AG04449 (cell line): ENCODE data around the gene NTRK2.

Experiments
- CTCF ChIA-PET: fragments of 350-600 bp; formaldehyde crosslinking; extraction: SDS; loops from one replicate; lab custom pipeline; 2021; ENCODE audit warnings: antibody characterized with exemption; lab: Yijun Ruan, JAX
- POLR2A ChIA-PET: fragments of 400-600, 350-600 bp; formaldehyde crosslinking; extraction: SDS; loops from one replicate; lab custom pipeline; 2020; ENCODE audit warnings: antibody characterized with exemption, inconsistent platforms; lab: Yijun Ruan, JAX
- DNase-seq: peaks from one replicate; pipeline ENCODE4 v3.0.0-alpha.2; 2010; ENCODE audit warnings: low read depth, low spot score
- H3K4me3 ChIP-seq: 2 replicates; pipeline ENCODE4 v1.5.1; 2011; ENCODE audit warnings: low read depth, mild to moderate bottlenecking, control low read depth, low read length
- CTCF ChIP-seq: IDR thresholded peaks from one replicate; pipeline ENCODE4 v1.5.1; 2011; ENCODE audit warnings: mild to moderate bottlenecking, moderate library complexity, low read length, control low read depth, inconsistent platforms; ENCODE audit not compliant: insufficient read depth; ENCODE audit errors: missing control alignments

The NTRK2 gene

GRCh38 chr9:84711398-84711777 lies 41.9 kb downstream of the NTRK2 start:
- no peak for TF ChIP-seq CTCF
- ChIA-PET CTCF (interaction anchor here (0.9 kb wide), 1 partner anchor 14 kb away, joined by 4 read pairs; no protein-coding TSS in a partner anchor), POLR2A (no interaction called here)
- no peak for DNase-seq
- H3K4me3 ChIP-seq, result no peak overlapping the region

- CTCF ChIA-PET, result interaction anchor here (0.9 kb wide), 1 partner anchor 14 kb away, joined by 4 read pairs; no protein-coding TSS in a partner anchor
- DNase-seq, result no peak
- no peak for TF ChIP-seq CTCF
- no peak overlapping the region for H3K4me3 ChIP-seq
- POLR2A ChIA-PET, result no interaction called here
Measured at GRCh38 chr9:84711936-84712335, 42.4 kb downstream of the NTRK2 start.

GRCh38 chr9:84716217-84716616 lies 46.7 kb downstream of the NTRK2 start:
- H3K4me3 ChIP-seq, result no peak overlapping the region
- DNase-seq, result no peak
- ChIA-PET POLR2A (no interaction called here), CTCF (interaction anchor here (3.0 kb wide), 1 partner anchor 19 kb away, joined by 10 read pairs; no protein-coding TSS in a partner anchor)
- TF ChIP-seq CTCF, result no peak

- H3K4me3 ChIP-seq, result no peak overlapping the region
- no peak for DNase-seq
- POLR2A ChIA-PET, result no interaction called here
- TF ChIP-seq CTCF, result no peak
- CTCF ChIA-PET, result no interaction called here
Measured at GRCh38 chr9:84718476-84718875, 48.9 kb downstream of the NTRK2 start.

GRCh38 chr9:84722388-84722989 lies 53.0 kb downstream of the NTRK2 start:
- no peak for TF ChIP-seq CTCF
- POLR2A ChIA-PET, result no interaction called here
- CTCF ChIA-PET, result no interaction called here
- no peak overlapping the region for H3K4me3 ChIP-seq
- DNase-seq, result no peak

- ChIA-PET POLR2A (no interaction called here), CTCF (no interaction called here)
- no peak overlapping the region for H3K4me3 ChIP-seq
- no peak for TF ChIP-seq CTCF
- no peak for DNase-seq
Measured at GRCh38 chr9:84723426-84723825, 53.9 kb downstream of the NTRK2 start.
